Stimulated activated CD8-positive, alpha-beta memory T cell treated with anti-CD3 and anti-CD28 coated beads, Interleukin-4, amount 100 ng/mL, for 1 hour (primary cell): ENCODE results near the gene ARID5B.

Experiments used
- DNase-seq, 2 donors: peaks; one replicate each; pipeline ENCODE4 v3.0.0-alpha.2; 2020; ENCODE audit warnings: low read depth in 2 of 2, low spot score in 1 of 2

The ARID5B gene

DNA sequence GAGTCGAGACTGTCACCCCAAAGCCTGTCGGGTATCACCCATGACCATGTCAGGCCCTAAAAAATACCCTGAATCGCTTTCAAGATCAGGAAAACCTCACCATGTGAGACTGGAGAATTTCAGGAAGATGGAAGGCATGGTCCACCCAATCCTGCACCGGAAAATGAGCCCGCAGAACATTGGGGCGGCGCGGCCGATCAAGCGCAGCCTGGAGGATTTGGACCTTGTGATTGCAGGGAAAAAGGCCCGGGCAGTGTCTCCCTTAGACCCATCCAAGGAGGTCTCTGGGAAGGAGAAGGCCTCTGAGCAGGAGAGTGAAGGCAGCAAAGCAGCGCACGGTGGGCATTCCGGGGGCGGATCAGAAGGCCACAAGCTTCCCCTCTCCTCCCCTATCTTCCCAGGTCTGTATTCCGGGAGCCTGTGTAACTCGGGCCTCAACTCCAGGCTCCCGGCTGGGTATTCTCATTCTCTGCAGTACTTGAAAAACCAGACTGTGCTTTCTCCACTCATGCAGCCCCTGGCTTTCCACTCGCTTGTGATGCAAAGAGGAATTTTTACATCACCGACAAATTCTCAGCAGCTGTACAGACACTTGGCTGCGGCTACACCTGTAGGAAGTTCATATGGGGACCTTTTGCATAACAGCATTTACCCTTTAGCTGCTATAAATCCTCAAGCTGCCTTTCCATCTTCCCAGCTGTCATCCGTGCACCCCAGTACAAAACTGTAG lies 191.0 kb downstream of the ARID5B start:
- no peak for DNase-seq

DNA sequence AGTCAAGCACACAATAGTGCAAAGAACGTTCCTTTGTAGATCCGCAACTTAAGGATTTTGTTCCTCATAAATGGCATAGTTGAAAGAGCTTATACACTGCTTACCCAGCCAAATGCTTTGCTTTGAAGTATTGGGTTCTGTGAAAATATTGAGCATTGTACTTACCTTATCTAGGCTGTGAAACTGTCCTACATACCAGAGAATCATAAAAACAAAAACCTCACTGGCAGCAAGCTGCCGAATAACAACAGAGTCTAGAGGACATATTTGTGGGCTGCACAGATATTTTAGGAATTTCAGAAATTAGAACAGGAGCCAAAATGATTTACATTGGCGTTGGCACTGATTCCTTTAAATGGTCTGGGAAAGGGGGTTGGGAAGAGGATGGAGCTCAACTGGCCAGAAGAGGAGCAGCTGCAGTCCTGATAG lies 192.4 kb downstream of the ARID5B start:
- no peak for DNase-seq

DNA sequence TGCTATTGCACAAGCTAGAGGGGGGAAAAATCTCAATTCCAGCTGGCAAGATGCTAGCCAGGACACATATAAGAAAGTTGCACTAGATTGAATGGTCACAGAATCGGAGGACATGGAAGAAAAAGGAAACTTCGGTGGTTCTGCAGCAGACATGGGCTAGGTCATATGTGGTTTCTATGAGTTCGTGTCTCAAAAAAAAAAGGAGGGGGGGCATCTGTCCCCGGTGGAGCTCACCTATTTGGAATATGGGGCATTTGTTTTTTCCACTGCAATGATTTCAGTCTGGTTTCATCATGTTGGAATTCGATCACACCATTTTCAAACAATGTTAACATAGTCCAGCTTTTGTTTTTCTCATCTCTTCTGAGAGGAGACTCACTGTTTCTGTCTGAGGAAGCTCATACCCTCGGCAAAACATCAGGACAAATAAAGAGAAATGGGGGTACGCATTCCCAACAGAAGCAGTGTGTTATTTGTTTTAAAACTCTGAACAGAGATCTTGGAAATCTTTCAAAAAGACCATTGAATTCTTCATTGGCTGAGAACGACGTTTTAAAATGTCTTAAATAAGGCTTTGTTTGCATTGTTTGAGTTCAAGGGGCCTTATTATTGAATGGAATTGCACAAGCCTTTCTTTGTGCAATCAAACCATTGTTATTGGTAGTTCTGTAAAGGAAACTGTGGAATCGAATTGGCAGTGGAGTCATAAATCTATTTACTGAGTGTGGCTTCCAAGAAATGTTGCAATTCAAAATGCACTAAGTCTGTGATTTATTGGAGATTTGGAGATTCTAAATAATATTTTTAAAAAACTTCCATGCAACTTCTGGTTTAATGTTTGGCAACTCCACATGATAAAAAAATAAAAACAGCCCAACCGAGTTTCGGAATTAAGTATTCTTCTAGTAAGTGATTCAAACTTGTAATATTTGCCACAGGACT lies 194.0 kb downstream of the ARID5B start:
- no peak for DNase-seq

DNA sequence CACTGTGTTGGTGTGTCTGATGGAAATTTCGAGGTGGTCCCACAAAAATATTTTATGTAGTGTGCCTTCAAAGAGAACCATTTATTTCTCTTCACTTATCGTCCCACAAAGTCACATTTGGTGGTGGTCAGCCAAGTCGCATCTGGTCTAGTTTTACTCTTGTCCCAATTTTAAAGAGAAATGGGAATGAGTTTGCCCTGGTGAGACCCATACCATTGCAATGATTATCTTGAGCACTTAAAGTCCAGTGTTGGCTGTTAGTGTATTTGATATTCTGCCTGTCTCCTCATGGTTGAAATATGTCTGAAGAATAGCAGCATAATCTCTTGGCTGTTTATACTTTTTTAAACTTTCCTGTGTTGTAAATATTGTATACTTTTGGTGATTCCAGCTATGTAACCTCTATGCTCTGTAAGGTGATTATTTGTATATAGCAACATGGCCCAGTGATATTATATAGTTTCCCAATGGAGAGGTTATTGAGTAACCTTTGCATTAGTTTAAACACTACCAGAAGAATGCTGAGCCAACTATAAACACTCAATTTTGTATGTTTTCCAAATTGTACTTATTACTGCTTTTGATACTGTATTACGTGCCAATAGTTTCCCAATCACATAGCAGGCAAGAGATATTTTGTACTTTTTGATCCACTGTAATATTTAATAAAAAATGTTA lies 194.9 kb downstream of the ARID5B start:
- DNase-seq = no peak

DNA sequence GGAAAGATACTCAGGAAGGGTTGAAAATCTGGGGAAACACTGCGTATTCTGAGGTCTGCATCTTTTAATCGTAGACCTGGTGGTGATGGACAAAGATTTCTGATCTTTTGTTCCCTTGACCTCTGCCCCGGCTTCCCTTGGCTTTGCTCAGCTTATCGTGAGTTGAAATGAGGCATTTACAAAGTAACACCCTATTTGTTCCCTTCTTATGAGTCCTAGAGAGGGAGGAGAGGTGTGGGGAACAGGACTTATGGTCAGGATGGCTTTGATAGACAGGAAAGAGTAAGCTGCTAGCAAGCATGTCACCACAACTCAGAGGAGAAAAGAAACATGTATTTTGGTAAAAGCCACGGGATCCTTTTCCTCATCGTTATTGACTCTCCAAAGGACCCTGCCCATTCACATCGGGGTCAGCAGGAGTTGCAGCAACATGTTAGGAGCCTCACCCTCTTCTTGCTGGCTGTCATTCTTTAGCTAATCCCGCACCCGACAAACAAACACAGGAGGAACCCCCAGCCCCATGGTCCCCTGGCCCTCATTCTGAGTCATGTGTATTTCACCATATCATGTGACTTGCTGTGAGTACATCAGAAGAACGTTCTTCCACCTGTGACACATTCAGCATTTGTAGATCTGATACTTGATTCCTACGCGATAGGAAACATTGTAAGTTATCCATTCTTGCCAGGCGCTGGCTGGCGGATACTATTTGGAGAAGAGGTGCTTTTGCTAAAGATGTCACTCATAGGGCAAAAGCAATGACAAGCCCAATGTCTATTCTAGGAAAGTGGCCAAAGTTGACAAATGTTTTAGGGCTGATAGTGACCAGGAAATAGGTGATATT lies 197.0 kb downstream of the ARID5B start:
- DNase-seq = no peak

DNA sequence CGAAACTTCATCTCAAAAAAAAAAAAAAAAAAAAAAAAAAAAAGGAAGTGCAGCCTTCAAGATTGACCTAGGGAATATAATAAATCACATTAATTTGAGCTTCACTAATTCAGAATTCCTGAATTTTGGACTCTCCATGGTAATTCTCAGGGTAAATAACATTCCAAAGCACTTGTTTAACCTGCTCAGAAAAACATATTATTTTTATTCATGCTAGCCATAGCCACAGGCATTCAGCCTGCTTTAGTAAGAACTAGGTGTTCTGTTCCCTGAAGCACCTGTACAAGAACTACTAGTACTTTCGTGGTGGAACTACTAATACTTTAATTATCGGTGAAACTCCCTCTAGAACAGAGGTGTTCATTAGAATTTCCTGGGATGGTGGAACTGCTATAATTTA lies 197.8 kb downstream of the ARID5B start:
- DNase-seq = no peak

DNA sequence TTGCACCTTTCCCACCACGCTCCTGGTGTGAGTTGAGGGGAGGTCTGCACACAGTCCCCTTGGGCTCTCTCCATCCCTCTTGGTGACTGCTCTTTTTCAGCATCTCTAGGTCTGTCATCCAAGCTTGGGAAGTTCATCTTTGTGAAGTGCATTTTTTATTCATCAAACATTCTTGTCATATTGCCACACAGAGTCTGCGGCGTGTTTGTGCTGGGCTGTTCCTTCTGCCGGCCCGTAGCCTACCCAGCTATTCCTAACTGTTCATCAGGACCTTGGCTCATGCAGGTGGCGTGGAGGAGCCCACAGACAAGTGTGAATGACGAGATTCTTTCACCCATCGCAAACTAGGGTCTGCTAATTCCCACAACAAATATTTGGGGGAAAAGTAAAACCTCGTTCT lies 202.4 kb downstream of the ARID5B start:
- DNase-seq = no peak

DNA sequence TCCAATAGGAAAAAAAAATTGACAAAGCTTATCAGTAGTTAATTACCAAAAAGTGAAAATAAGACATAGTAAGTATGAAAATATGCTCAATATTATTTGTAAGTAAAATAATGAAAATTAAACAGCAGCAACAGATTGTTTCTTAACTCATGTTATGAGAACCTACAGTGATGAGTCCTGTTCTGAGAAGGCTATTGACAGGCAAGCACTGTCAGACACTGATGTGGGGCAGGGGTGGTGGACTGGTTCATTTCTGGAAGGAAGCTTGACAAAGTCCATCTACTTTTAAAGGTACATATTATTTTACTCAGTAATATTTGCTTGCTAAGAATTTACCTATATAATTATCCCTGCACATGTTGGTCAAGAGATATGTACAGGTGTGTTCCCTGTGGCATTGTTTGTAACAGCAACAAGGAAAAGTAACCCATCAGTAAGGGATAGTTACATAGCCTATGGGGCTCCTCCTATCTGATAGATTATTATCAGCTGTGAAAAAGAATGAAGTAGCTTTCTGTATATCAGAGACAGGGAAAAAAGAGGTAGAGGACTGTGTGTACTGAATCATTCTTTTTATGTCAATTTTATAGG lies 205.5 kb downstream of the ARID5B start:
- no peak for DNase-seq

DNA sequence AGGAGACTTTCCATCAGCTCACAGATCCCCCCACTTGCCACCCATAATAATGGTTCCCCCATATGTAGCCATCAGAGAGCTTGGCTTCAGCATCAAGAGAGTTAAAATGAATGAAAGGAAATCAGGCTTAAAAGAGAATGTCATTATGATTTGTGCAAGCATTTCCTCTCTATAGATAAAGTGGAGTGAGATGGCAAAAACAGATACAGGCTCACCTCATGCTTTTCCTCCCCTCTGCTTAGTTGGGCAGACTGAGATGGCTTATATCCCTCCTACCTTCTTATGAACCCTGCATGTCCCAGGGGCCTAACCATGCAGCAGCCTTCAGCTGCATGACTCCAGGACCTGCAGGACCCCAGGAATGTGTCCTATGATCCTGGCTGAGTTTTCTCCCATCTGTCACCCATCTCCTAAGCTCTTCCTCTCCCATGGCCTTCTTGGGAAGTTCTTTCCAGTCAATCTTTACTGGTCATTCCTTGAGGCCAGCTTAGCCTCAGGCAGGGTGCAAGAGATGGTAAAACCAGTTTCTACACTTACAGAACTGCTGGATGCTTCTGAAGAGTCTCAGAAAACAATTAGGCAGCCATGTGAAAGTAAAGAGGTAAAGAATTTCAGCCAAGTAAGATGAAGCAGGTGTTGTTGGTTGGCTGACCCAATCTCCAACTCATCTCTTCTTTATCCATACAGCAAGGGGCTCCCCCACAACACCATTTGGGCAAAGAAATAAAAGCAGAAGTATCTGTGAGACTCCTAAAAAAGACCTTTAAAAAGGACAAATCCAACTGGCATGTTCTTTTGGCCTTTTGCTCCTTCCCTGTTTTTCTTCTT lies 207.5 kb downstream of the ARID5B start:
- no peak for DNase-seq

DNA sequence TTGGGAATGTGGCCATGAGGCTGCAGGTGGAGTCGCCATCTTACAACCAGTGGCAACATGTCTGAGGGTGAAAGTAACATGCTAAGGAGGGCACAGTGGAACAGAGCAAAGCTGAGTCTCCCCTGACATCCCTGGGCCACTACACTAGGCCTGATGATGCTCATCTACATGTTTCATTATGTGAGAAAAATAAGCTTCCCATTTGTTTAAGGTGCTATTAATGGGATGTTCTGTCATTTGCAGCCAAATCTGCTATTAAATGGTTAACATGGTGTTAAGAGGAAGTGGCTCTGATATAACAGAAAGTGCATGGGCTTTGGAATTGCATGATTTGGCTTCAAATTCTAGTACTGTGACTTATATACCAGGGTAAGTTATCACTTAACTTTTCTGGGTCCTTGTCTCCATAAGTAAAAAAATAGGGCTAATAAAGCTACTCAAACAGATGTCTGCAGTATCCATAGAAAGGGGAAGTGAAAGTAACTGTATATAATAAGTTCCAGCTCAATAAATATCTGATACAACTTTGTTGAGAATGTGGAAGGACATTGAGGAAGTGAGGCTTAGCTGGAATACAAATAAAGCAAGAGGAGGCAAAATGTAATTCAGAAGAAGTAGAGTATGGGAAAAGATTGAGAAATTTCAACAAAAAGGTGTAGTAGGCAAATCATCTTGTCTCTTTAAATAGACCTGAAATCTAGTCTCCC lies 208.2 kb downstream of the ARID5B start:
- DNase-seq = no peak

DNA sequence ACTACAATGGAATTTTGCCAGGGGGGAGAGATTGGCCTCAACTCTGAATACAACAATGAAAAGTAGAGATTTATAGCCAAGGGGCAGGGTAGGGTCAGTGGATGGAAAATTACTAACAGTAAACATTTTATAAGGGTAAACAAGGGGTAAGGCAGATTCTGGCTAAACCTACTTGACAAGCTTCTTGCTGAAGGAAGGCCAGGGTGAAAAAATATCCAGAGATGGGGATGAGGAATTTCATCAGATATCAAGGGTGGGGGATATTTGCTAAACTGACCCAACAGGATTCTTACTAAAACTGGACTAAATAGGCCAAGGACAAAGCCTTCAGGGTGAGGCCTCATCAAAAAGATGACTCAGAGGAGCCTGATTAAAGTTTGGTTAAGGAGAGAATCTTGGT lies 210.8 kb downstream of the ARID5B start:
- no peak for DNase-seq

DNA sequence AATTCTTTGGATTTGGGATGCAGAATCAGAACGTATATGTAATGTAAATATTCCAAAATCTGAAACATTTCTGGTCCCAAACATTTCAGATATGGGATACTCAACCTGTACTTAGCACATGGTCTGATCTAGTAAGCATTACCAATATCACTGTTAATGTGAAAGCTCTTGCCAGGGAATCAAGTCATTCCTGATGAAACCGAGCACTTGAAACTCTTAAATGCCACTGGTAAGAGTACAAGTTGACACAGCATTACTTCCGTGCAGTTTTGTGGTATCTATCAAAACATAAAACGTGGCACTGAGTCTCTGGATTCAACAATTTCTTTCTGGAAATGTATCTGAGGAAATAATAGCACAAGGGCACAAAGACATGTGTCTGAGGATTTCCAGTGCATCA lies 211.5 kb downstream of the ARID5B start:
- no peak for DNase-seq

DNA sequence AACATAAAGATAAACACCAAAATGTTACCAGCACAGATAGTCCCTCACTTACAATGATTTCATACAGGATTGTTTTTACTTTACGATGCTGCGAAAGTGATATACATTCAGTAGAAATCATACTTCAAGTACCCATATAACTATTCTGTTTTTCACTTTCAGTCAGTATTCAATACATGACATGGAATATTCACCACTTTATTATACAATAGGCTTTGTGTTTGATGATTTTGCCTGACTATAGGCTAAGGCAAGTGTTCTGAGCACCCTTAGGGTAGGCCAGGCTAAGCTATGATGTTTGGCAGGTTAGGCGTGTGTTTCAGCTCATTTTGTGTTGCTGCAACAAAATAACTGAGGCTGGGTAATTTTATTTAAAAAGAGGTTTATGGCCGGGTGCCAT lies 212.2 kb downstream of the ARID5B start:
- no peak for DNase-seq

DNA sequence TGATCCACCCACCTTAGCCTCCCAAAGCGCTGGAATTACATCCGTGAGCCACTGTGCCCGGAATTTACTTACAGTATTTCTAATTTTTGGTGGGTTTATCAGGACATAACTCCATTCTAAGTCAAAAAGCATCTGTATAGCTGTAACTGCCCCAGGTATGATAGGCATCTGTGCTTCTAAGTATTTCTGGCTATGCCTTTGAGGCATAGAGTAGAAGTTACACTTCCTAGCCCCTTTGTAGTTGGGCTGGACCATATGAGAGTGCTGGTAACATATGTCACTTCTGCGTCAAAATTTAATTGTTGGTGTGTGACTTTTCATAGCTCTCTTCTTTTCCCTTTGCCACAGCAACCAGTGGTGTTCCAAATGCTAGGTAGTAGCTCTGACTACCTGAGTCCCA lies 213.8 kb downstream of the ARID5B start:
- DNase-seq = no peak

DNA sequence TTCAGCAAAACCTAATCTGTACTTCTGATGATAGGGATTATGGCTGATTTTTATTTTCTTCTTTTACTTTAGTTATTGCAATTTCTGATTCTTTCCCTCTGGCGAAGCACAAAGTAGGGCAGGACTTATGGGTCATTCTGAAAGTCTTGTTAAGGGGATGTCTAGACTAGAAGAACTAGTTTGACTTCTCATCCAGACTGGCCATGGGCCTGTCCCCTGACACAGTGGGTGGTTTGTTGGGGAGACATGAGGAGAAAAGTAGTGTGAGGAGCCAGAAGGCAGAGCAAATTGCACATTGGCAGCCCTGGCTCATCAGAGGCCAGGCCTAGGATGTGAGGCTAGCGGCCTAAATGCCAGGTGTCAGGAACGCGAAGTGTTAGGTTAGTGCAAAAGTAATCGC lies 214.3 kb downstream of the ARID5B start:
- DNase-seq = no peak

DNA sequence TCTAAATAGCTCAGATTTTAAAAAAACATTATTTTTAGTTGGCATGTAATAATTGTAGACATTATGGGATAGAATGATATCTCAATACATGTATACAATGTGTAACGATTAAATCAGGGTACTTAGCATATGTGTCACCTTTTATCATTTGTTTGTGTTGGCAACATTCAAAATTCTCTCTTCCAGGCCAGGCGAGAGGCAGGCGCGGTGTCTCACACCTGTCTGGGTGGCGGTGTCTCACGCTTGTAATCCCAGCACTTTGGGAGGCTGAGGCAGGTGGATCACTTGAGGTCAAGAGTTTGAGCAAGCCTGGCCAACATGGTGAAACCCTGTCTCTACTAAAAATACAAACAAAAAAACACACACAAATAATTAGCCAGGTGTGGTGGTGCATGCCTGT lies 215.4 kb downstream of the ARID5B start:
- DNase-seq = no peak

DNA sequence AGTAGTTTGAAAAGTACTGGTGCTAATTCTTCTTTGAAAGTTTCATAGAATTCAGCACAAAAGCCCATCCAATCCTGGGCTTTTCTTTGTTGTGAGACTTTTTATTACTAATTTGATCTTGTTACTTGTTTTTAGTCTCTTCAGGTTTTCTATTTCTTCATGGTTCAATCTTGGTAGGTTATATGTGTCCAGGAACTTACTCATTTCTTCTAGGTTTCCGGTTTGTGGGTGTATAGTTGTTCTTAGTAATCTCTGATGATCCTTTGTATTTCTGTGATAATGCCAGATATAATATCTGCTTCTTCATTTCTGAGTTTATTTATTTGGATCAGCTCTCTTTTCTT lies 219.7 kb downstream of the ARID5B start:
- DNase-seq = no peak

DNA sequence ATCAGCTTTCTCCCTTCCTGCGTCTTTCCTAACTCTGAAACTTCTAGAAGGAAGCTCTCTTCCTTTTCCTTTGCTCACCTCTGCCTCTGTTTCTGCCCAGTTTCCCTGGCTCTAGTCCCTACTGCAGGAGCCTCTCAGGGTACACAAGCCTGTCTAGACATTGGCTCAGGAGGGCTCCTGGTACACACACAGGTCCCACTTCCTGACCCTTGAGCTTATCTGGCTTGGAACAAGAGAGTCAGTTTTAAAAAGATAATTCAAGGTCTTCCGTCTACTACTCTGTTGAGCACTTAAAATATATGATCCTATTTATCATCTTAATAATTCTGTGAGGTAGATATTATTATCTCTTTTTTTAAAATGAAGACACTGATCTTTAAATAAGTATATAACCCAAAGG lies 226.5 kb downstream of the ARID5B start:
- no peak for DNase-seq

DNA sequence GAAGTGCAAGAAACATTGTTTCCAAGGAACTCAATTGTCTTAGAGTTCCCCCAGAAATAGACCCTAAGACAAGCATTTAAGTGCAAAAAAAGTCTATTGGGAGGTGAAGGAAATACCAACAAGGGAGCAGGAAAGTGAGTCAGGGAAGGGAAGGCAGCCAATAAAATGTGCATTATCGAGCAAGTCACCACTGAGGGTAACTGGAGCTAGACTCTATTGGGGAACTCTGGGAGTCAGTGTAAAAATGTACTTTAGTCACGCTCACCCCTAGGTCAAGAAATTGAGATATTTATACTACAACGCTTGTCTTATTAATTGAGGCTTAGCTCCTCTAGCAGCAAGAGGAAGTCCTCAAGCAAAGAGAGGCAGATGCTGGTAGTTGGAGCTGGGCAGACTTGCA lies 229.4 kb downstream of the ARID5B start:
- no peak for DNase-seq
